Measurements from ENCODE around the gene HMGXB3.

HMGXB3 gene

GRCh38 chr5:150085950-150086715, 85.6 kb downstream of the HMGXB3 start, which contains the start of gene CSF1R:
CSF1R (minus strand) TSS chr5:150086554; CDS start chr5:150086427, 127 bp downstream.
- DNase-seq (ENCODE audit: low read depth): no peak

DNA sequence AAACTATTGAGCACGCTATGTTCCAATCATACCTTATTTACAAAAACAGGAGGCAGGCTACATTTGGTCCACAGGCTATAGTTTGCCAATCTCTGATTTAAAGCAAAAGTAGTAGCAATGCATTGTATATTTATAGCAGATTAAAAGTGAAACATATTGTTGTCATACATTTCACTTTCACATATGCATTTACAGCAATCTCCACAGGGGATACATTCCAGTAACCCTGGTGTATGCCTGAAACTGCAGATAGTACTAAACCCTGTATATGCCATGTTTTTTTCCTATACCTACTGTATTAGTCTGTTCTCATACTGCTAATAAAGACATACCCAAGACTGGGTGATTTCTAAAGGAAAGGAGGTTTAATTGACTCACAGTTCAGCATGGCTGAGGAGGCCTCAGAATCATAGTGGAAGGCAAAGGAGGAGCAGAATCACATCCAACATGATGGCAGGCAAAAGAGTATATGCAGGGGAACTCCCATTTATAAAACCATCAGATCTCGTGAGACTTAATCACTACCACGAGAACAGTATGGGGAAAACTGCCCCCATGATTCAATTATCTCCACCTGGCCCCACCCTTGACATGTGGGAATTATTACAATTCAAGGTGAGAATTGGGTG, 91.7 kb downstream of the HMGXB3 start:
- no peak for DNase-seq (ENCODE audit: low read depth)

DNA sequence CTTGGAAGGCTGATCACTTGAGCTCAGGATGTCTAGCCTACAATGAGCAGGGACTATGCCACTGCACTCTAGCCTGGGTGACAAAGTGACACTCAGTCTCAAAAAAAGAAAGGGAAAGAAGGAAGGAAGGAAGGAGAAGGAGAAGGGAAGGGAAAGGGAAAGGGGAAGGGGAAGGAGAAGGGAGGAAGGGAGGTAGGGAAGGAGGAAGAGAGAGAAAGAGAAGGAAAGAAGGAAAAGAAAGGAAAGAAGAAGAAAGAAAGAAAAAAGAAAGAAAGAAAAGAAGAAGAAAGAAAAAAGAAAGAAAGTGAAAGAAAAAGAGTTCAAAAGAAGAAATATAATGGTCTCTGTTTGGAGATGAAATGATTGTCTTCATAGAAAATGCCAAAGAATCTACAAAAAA, 96.6 kb downstream of the HMGXB3 start:
- DNase-seq (ENCODE audit: low read depth): no peak

DNA sequence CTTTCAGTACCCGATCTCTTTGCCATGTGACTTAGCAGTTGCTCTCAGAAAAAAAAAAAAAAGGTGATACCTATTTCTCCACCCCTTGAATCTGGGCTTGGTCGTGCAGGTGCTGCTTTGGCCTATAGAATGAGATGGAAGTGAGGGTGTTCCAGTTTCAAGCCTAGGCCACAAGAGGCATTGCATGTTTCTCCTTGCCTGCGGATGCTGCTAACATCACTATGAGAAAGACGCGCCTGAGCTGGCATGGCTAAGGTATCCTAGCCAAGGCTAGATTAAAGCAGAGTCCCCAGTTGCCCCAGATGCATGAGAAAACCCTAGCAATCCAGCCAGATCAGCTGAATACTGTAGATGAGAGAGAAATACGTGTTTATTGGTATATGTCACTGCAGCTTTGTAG, 100.5 kb downstream of the HMGXB3 start:
- DNase-seq (ENCODE audit: low read depth): no peak
